HG02981 (cell line): ENCODE measurements around the gene MOGAT2.

Source experiments
- ATAC-seq: cut with Tn5 transposase; IDR thresholded peaks from one replicate; pipeline ENCODE4 v1.9.1; 2021; ENCODE audit warnings: mild to moderate bottlenecking, moderate library complexity; ENCODE audit not compliant: unreplicated experiment

MOGAT2 gene

DNA sequence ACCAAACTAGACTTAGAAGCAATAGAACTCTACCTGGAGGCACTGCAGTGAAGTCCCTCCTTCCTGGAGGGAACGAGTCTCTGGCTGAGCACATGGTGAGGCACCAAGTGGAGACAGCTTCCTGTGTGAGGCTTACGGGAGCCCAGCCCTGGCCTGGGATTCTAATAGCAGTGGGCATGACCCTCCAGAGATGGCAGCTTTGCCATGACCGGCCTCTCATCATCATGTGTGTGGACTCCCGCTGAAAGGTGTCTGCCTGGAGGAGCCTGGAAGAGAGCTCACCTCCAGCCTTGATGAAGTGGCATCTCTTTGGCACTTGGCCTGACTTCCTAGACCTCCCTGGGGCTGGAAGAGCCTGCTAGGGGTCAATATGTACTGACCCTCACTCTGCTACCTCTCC lies 58.9 kb downstream of the MOGAT2 start:
- no peak for ATAC-seq

DNA sequence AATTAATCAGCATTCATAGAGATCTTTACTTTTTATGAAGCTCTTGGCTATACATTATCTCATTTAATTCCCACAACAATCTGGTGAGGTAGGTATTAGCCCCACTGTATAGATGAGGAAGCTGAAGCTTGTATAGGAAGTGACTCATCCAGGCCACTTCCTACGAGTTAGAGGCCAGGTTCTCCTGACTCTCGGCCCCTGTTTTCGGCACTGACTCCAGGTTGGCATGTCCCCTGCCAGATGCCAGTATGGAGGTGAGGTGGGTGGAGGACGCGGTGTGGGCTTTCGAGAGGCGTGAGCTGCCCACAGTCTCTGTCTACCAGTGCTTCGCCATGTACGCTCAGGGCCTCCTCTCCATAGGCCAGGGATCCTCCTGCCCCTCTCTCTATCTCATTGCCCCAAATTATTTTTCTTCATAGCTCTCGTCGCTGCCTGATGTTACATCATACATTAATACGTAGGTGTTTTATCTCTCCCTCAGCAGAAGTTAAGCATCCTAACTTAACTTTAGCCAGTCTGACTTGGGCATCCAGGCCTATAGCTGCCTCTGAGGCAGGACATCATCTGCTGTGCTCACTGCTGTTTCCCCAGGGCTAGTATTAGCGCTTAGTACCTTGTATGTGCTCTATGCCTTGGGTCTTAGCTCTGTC lies 59.9 kb downstream of the MOGAT2 start:
- no peak for ATAC-seq

- ATAC-seq: no peak
Measured at GRCh38 chr11:75778962-75779361, 61.3 kb downstream of the MOGAT2 start.

DNA sequence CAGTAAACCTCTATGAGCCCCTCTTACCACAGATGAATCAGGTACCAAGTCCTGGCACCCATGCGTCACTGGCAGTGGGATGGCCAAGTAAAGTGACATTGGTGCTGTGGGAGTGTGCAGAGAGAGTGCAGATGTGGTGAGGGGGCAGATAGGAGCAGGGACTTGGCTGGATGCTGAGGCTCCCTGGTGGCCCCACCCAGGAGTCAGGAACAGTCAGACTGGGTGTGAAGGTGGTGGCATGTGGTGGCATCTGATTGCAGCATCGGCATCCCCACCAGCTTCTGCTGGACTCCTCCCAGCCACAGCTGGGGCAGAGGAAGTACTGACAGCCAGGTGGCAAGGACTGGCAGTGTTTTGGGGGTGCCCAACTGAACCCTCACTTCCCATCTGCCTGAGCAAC lies 62.3 kb downstream of the MOGAT2 start:
- no peak for ATAC-seq

GRCh38 chr11:75780888-75781287 lies 63.2 kb downstream of the MOGAT2 start:
- no peak for ATAC-seq

GRCh38 chr11:75781296-75781695 lies 63.7 kb downstream of the MOGAT2 start:
- ATAC-seq: no peak

GRCh38 chr11:75781831-75782230 lies 64.2 kb downstream of the MOGAT2 start:
- ATAC-seq: no peak
